HEK293 (cell line): ENCODE data around the gene ADK.
A peak's percentile ranks its signal among the peaks of the same experiment; 100 is the strongest.
"Not testable (repeated sequence)": the region's sequence is repeated elsewhere in the genome, so short reads cannot be mapped to it uniquely, and the experiment has no call there.

Experiments
- CTCF ChIA-PET: fragments of 350-600 bp; formaldehyde crosslinking; extraction: SDS; loops from one replicate; lab custom pipeline; 2021; ENCODE audit warnings: antibody characterized with exemption; lab: Yijun Ruan, JAX
- POLR2A ChIA-PET: fragments of 300-600 bp; formaldehyde crosslinking; extraction: SDS; loops from one replicate; lab custom pipeline; 2020; ENCODE audit warnings: antibody characterized with exemption, inconsistent platforms; lab: Yijun Ruan, JAX
- H3K27ac ChIP-seq: fragments of 200-500 bp; sonication (Bioruptor generic); 2 replicates; pipeline ENCODE4 v1.5.1; 2014; ENCODE audit warnings: low read depth, low read length, control low read depth, inconsistent platforms; ENCODE audit errors: extremely low read depth
- H3K36me3 ChIP-seq, 2 experiments: fragments of 200-500 bp in 1 of 2; sonication (Bioruptor generic) in 1 of 2; 1 replicate in 1 of 2; 2 replicates in 1 of 2; pipeline ENCODE4 v1.5.1; 2014 to 2017; ENCODE audit warnings: inconsistent platforms in 2 of 2, low read length in 2 of 2; ENCODE audit not compliant: control insufficient read depth in 2 of 2, insufficient read depth in 1 of 2
- H3K4me1 ChIP-seq: fragments of 200-500 bp; sonication (Bioruptor generic); 2 replicates; pipeline ENCODE4 v1.5.1; 2014; ENCODE audit warnings: mild to moderate bottlenecking, low read length, inconsistent platforms; ENCODE audit not compliant: control insufficient read depth, insufficient read depth
- H3K4me3 ChIP-seq: 2 replicates; pipeline ENCODE4 v1.5.1; 2011; ENCODE audit warnings: low read depth, mild to moderate bottlenecking, control low read depth, low read length, moderate library complexity
- H3K9me3 ChIP-seq: fragments of 200-500 bp; sonication (Bioruptor generic); 2 replicates; pipeline ENCODE4 v1.5.1; 2014; ENCODE audit warnings: low read depth, low read length, inconsistent platforms; ENCODE audit not compliant: control insufficient read depth, insufficient read depth
- HOXC10 ChIP-seq: sonication (generic); formaldehyde crosslinking; IDR thresholded peaks from 2 replicates; pipeline ENCODE4 v1.8.1; 2023; ENCODE audit warnings: mild to moderate bottlenecking, missing genetic modification reagents
- MEIS1 ChIP-seq: sonication (generic); formaldehyde crosslinking; IDR thresholded peaks from 2 replicates; pipeline ENCODE4 v1.8.1; 2022; ENCODE audit warnings: missing genetic modification reagents, mild to moderate bottlenecking, borderline replicate concordance
- PRDM1 ChIP-seq: fragments of 450-650 bp; formaldehyde crosslinking; IDR thresholded peaks from 2 replicates; pipeline ENCODE4; 2016; ENCODE audit warnings: missing biosample characterization, missing genetic modification characterization
- SALL2 ChIP-seq: fragments of 450-650 bp; formaldehyde crosslinking; IDR thresholded peaks from 2 replicates; pipeline ENCODE4 v1.5.0; 2017; ENCODE audit warnings: missing biosample characterization, mild to moderate bottlenecking, missing genetic modification characterization, borderline replicate concordance
- SP7 ChIP-seq: fragments of 450-650 bp; formaldehyde crosslinking; IDR thresholded peaks from 2 replicates; pipeline ENCODE4 v1.5.1; 2016; ENCODE audit warnings: missing biosample characterization, missing genetic modification characterization
- YY2 ChIP-seq: fragments of 450-650 bp; formaldehyde crosslinking; IDR thresholded peaks from 2 replicates; pipeline ENCODE4 v1.5.1; 2016; ENCODE audit warnings: missing biosample characterization, missing genetic modification characterization
- ZBTB6 ChIP-seq: fragments of 450-650 bp; formaldehyde crosslinking; IDR thresholded peaks from 2 replicates; pipeline ENCODE4 v1.5.1; 2017; ENCODE audit warnings: missing biosample characterization, missing genetic modification characterization
- ZNF114 ChIP-seq: fragments of 450-650 bp; formaldehyde crosslinking; IDR thresholded peaks from 2 replicates; pipeline ENCODE4 v1.5.0; 2017; ENCODE audit warnings: missing biosample characterization, missing genetic modification characterization
- ZNF174 ChIP-seq: fragments of 450-650 bp; formaldehyde crosslinking; IDR thresholded peaks from 2 replicates; pipeline ENCODE4 v1.5.0; 2017; ENCODE audit warnings: missing biosample characterization, mild to moderate bottlenecking, missing genetic modification characterization
- ZNF18 ChIP-seq: fragments of 450-650 bp; formaldehyde crosslinking; IDR thresholded peaks from 2 replicates; pipeline ENCODE4 v1.5.1; 2016; ENCODE audit warnings: missing biosample characterization, missing genetic modification characterization
- ZNF248 ChIP-seq: fragments of 450-650 bp; formaldehyde crosslinking; IDR thresholded peaks from 2 replicates; pipeline ENCODE4 v1.5.1; 2017; ENCODE audit warnings: missing biosample characterization, missing genetic modification characterization
- ZNF302 ChIP-seq: fragments of 450-650 bp; formaldehyde crosslinking; IDR thresholded peaks from 2 replicates; pipeline ENCODE4 v1.5.1; 2016; ENCODE audit warnings: missing biosample characterization, missing genetic modification characterization, low read depth
- ZNF335 ChIP-seq: fragments of 450-650 bp; formaldehyde crosslinking; conservative IDR thresholded peaks from 2 replicates; pipeline ENCODE4 v1.5.1; 2016; ENCODE audit warnings: missing biosample characterization, missing genetic modification characterization
- ZNF391 ChIP-seq: fragments of 450-650 bp; formaldehyde crosslinking; IDR thresholded peaks from 2 replicates; pipeline ENCODE4 v1.5.1; 2016; ENCODE audit warnings: low read depth, missing biosample characterization, missing genetic modification characterization, borderline replicate concordance
- ZNF544 ChIP-seq: fragments of 450-650 bp; formaldehyde crosslinking; IDR thresholded peaks from 2 replicates; pipeline ENCODE4 v1.5.0; 2017; ENCODE audit warnings: missing biosample characterization, missing genetic modification characterization
- ZNF621 ChIP-seq: fragments of 450-650 bp; formaldehyde crosslinking; IDR thresholded peaks from 2 replicates; pipeline ENCODE4 v1.5.1; 2017; ENCODE audit warnings: missing biosample characterization, missing genetic modification characterization
- ZNF664 ChIP-seq: fragments of 450-650 bp; formaldehyde crosslinking; IDR thresholded peaks from 2 replicates; pipeline ENCODE4 v1.5.1; 2016; ENCODE audit warnings: missing biosample characterization, missing genetic modification characterization
- ZNF701 ChIP-seq: fragments of 450-650 bp; formaldehyde crosslinking; IDR thresholded peaks from 2 replicates; pipeline ENCODE4 v1.5.1; 2016; ENCODE audit warnings: missing biosample characterization, missing genetic modification characterization
- ZNF707 ChIP-seq: fragments of 450-650 bp; formaldehyde crosslinking; IDR thresholded peaks from 2 replicates; pipeline ENCODE4 v1.5.1; 2016; ENCODE audit warnings: missing biosample characterization, missing genetic modification characterization
- TF ChIP-seq, protein P1 (sequence below): fragments of 450-650 bp; formaldehyde crosslinking; IDR thresholded peaks from 2 replicates; pipeline ENCODE4 v1.5.1; 2016; ENCODE audit warnings: missing biosample characterization, missing genetic modification characterization

The ADK gene

GRCh38 chr10:74486659-74487058 is 335.6 kb downstream of the ADK start (continued):
- no peak for TF ChIP-seq ZNF707 (tag by site-specific recombination)
- TF ChIP-seq ZNF544 (tag by site-specific recombination): no peak
- TF ChIP-seq MEIS1 (CRISPR knock-in tag): no peak
- TF ChIP-seq YY2 (tag by site-specific recombination): no peak

GRCh38 chr10:74488907-74489306 is 337.9 kb downstream of the ADK start:
- POLR2A ChIA-PET: no interaction called here
- CTCF ChIA-PET: interaction anchor here (0.7 kb wide), 1 partner anchor 343 kb away, joined by 3 read pairs; no protein-coding TSS in a partner anchor
- H3K9me3 ChIP-seq: no peaks in the 10 kb centered on the region
- TF ChIP-seq ZNF335 (tag by site-specific recombination): no peak
- TF ChIP-seq ZBTB6: no peak
- no peak for TF ChIP-seq PRDM1
- TF ChIP-seq SP7: 0 out of 2 replicates have a peak, but pooled peaks have one; percentile 29
- no peak for TF ChIP-seq ZNF174 (tag by site-specific recombination)
- peak; percentile 69; the same call in 1 of the 2 replicates for TF ChIP-seq ZNF664
- no peak for TF ChIP-seq ZNF701 (tag by site-specific recombination)
- TF ChIP-seq, all 188 proteins: peak for 2
- H3K4me1 ChIP-seq: no peaks in the 10 kb centered on the region
- no peak overlapping the region for H3K27ac ChIP-seq
- no peak overlapping the region for H3K4me3 ChIP-seq
- H3K36me3 ChIP-seq: no peaks in the 10 kb centered on the region

DNA sequence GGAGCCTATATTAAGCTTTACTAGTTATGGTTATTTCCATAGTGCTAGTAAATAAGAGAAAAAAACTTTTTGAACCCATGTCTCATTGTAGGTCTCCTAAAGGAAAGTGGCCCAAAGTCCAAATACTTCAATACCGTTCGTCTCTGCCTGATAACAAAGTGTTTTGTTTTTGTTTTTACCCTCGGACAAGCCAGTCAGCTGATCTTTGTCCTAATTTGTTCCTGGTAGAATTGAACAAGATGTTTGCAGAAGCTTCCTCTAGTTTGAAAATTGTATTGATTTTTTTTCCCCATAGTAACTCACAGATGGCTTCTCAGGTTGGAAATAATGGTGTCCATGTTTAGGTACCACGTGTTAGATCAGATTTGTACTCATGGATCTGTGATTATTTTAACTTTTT is 339.5 kb downstream of the ADK start:
- CTCF ChIA-PET: interaction anchor here (0.6 kb wide), 1 partner anchor 534 kb away, joined by 4 read pairs; no protein-coding TSS in a partner anchor
- H3K36me3 ChIP-seq: no peaks in the 10 kb centered on the region
- TF ChIP-seq ZNF391 (no peak), ZNF621 (no peak), HOXC10 (CRISPR knock-in tag) (no peak)
- TF ChIP-seq, all 188 proteins: peak for 0
- Histone ChIP-seq H3K4me3 (no peak overlapping the region), H3K27ac (no peak overlapping the region), H3K4me1 (no peaks in the 10 kb centered on the region), H3K9me3 (no peaks in the 10 kb centered on the region)
- POLR2A ChIA-PET: no interaction called here

DNA sequence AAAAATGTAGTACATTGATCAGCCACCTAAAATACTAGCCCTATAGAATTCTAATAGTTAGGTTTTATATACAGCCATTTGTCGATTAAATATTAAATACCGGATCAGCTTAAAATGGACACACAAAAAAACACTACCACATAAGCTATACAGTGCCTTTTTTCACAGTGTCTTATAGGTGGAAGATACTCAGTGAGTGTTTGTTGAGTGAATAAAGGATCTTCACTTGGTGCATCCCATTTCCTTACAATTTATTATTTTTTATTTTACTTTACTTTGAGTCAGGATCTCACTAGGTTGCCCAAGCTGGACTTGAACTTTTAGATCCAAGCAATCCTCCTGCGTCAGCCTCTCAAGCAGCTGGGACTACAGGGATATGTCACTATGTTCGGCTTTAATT is 340.0 kb downstream of the ADK start:
- Histone ChIP-seq H3K9me3 (no peaks in the 10 kb centered on the region), H3K4me1 (no peaks in the 10 kb centered on the region), H3K27ac (no peak overlapping the region), H3K4me3 (no peak overlapping the region), H3K36me3 (no peaks in the 10 kb centered on the region)
- CTCF ChIA-PET: interaction anchor here (0.6 kb wide), 1 partner anchor 535 kb away, joined by 4 read pairs; no protein-coding TSS in a partner anchor
- POLR2A ChIA-PET: no interaction called here
- TF ChIP-seq ZNF302 (tag by site-specific recombination): no peak
- no peak for TF ChIP-seq ZNF248
- no peak for TF ChIP-seq SALL2 (tag by site-specific recombination)
- TF ChIP-seq ZNF114: no peak
- TF ChIP-seq, protein P1, sequence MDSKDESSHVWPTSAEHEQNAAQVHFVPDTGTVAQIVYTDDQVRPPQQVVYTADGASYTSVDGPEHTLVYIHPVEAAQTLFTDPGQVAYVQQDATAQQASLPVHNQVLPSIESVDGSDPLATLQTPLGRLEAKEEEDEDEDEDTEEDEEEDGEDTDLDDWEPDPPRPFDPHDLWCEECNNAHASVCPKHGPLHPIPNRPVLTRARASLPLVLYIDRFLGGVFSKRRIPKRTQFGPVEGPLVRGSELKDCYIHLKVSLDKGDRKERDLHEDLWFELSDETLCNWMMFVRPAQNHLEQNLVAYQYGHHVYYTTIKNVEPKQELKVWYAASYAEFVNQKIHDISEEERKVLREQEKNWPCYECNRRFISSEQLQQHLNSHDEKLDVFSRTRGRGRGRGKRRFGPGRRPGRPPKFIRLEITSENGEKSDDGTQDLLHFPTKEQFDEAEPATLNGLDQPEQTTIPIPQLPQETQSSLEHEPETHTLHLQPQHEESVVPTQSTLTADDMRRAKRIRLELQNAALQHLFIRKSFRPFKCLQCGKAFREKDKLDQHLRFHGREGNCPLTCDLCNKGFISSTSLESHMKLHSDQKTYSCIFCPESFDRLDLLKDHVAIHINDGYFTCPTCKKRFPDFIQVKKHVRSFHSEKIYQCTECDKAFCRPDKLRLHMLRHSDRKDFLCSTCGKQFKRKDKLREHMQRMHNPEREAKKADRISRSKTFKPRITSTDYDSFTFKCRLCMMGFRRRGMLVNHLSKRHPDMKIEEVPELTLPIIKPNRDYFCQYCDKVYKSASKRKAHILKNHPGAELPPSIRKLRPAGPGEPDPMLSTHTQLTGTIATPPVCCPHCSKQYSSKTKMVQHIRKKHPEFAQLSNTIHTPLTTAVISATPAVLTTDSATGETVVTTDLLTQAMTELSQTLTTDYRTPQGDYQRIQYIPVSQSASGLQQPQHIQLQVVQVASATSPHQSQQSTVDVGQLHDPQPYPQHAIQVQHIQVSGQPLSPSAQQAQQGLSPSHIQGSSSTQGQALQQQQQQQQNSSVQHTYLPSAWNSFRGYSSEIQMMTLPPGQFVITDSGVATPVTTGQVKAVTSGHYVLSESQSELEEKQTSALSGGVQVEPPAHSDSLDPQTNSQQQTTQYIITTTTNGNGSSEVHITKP (tag by site-specific recombination): no peak
- no peak for TF ChIP-seq ZNF18 (tag by site-specific recombination)
- TF ChIP-seq, all 188 proteins: peak for 0

- H3K4me3 ChIP-seq, CTCF ChIA-PET, POLR2A ChIA-PET: not testable (repeated sequence)
Measured at GRCh38 chr10:74496276-74496675, 345.3 kb downstream of the ADK start.

More at GRCh38 chr10:74496276-74496675, 345.3 kb downstream of the ADK start:
- H3K9me3 ChIP-seq, H3K36me3 ChIP-seq, H3K27ac ChIP-seq, H3K4me1 ChIP-seq: not testable (repeated sequence)
